ENCODE results near the gene RAB4A.
"Not testable (repeated sequence)": the region's sequence is repeated elsewhere in the genome, so short reads cannot be mapped to it uniquely, and the experiment has no call there.

Gene RAB4A

DNA sequence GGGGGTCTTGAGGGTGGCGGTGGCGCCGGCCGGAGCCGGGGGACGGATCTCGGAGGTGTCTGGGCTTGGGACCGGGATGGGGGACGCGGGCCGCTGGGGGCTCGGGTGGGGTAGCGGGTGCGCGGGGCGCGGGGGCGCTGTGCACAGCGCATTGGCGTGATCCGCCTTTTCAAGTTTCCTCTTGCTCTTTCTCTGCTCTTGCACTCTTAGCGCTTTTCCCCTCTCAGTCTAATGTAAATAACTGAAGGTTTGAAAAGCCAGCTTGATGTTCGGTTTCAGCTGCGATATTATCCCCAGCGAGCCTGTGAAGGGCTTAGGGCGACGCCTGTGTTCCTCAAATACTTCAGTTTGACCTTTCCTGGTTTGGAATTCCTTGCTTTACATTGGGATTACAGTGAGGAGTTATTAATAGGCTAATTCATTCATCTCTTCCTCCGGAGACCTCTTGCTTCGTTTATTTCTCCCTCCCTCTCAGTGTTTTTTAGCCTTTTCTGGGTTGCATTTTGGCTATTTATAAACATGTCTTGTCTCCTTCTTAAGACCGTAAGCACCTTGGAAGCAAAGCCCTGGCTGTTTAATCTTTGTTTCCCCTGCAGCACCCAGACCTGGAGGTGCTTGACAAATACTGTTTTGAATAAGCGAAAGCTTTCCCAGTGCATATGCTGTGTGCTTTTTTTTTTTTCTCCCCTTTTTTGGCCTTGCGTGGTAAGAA lies 693 bp downstream of the RAB4A start:
- peak; percentile 18 for DNase-seq (ENCODE audit: low read depth, low spot score)

DNA sequence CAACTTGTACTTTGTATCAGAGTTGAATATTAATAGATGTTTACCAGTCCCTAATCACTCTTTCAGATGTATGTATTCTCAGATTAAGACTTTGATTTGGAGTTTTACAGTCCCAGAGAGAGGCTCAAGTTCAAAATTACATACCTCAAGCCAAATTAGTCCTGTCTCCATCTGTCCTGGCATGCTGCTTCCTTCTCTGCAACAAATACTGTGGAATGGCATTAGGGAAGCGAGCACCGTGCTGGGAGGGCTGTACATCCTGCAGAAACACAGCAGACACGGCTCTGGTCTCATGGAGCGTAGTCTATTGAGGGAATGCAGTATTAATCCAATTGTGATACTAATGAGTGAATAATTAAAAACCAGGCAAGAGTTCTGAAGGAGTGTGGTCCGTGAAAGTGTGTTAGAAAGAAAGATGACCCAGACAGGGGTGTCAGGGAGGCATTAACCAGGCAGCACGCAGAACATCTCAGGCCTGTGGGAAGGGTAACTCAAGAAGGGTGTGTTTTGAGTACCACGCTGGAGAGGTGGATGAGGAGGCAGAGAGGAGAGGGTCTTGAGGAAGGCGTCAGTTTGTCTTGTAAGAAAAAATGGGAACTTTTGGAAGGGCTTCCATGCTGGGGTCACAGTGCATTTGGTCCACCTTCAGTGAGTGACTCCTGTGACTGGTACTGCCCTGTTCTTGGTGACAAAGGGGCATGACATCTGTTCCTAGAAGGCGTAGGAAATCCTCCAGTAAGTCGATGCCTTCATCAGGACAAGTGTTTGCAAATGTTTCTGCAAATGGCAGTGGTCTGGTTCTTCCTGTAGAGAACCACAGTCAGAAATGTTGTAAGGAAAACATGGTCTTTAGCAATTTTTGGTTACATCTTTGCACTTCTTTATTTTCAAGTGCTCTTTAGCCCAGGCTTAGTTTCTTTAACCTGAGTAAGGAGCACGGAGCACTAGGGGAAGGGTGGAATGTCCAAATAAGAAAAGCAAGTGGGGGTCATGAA lies 1.6 kb downstream of the RAB4A start:
- no peak for DNase-seq (ENCODE audit: low read depth, low spot score)

DNA sequence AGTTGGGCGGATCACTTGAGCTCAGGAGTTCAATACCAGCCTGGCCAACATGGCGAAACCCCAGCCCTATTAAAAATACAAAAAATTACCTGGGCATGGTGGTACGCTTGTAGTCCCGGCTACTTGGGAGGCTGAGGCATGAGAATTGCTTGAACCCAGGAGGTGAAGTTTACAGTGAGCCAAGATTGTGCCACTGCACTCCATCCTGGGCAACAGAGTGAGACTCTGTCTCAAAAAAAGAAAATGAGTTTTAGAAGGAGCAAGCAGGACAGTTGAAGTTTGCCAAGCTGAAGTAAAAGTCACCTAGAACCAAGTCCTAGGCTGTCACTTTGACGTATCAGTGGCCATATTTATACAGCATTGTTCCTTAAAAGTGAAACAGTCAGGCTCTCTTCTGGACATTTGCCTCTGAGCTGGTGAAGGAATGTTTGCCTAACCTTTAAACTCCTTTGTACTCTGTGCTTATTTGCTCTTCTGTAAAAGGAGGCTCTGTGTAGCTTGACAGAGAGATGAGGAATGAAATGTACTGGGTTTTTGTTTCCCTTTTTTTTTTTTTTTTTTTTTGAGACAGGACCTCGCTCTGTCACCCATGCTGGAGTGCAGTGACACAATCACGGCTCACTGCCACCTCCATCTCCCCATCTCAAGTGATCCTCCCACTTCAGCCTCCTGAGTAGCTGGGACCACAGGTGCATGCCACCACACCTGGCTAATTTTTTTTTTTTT lies 2.8 kb downstream of the RAB4A start:
- no peak for DNase-seq (ENCODE audit: low read depth, low spot score)

DNA sequence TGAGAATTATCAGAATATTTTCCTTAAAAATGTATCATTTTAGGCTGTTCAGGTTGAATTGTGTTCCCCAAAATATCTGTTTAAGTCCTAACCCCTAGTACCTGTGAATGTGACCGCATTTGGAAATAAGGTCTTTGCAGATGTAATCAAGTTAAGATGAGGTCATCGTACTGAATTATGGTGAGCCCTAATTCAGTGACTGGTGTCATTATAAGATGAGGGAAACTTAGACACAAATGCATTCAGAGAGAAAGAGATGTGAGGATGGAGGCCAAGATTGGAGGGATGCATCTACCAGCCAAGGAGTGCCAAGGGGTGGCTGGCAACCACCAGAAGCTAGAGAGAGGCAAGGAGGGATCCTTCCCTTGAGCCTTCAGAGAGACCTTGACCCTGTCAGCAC lies 4.1 kb downstream of the RAB4A start:
- no peak for DNase-seq (ENCODE audit: low read depth, low spot score)

DNA sequence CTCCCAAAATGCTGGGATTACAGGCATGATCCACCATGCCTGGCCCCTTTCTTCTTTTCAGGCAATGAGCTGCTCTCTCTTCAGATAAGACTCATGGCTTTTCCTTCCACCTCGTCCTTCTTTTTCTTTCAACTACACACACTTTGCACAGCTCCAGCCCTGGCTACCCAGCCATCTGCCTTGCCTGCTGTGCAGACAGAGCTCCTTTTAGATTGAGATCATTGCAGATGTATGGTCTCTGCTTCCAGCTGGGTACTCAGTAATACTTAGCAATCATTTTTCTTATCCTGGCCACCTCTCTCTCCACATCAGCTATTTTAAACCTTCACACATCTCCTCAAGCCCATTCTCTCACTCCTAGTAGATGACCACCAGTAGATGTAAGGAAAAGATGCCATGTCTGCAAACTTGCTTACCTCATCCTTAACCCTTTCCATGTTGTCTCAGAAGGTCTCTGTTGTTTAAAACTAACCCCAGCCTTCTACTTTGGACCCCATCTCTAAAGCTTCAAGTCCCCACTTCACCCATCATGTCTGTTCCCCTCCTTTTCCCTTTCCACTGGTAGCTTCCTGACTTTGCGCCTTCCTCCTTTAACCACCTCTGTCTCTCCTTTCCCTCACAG lies 7.3 kb downstream of the RAB4A start:
- no peak for DNase-seq (ENCODE audit: low read depth, low spot score)

DNA sequence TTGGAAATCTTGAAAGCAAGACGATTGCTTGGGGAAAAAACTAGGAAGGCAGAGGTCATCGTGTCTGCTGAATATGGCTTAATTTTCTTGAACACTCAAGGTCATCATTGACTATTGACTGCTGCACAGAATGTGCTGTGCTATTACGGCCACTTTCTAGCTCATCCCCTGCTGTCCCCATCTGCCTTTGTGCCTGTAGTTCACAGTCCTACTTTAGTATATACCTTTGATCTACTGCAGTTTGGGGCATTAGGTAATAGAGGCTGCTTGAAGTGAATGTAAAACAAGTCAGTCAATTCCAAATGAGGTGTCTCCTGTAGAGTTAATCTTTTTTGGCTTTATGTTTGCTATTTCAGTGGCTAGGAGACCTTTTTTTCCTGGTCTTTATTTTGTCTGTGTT lies 8.3 kb downstream of the RAB4A start:
- no peak for DNase-seq (ENCODE audit: low read depth, low spot score)

DNA sequence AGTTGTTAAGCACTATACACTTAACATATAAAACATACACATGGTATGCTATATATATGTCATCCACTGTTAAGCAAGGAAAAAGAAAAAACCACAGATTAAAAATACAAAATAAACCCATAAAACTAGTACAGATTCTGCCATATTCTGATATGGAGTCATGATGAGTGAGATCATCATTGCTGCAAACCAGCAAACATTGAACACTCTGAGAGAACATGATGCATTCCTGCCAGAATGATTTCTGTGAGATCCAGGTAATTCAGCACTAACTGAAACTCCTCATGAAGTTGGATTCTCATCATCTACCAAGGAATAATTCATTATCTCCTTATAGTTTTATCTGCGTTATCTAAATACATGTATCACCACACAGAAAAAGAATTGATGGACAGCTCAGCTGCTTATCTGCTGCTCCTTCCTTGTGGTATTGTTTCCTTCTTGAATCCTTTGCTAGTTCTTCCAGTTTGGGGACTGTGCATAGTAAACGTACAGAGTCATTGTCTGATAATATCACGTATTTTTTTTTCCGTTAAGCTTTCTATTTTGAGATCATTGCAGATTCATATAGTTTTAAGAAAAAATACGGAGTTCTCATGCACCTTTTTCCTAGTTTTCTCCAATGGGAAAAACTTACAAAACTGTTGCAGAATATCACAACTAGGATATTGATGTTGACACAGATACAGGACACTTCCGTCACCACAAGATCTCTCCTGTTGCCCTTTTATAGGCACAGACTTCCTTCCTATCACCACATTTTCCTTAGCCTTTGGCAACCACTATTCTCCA lies 9.3 kb downstream of the RAB4A start:
- no peak for DNase-seq (ENCODE audit: low read depth, low spot score)

- no peak for DNase-seq (ENCODE audit: low read depth, low spot score)
Measured at GRCh38 chr1:229280921-229281320, 10.0 kb downstream of the RAB4A start.

DNA sequence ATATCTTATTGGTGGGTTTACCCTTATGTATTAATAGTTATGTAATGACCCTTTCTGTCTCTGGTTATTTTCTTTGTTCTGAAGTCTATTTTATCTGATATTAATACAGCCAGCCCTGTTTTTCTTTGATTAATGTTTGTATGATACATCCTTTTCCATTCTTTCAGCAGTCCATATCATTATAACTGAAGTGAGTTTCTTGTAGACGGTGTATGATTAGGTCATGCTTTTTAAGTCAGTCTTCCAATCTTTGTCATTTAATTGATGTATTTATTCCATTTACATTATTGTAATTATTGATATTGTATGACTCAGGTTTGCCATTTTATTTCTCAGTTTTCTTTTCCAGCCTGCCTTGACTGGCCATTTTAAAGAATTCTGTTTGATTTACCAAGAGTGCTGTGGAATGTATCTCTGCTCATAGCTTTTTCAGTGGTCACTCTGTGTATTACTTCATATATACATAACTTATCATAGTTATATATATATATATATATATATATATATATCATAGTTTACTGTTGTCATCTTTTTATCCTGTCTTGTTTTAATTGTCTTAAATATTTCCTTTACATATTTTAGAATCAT lies 10.5 kb downstream of the RAB4A start:
- no peak for DNase-seq (ENCODE audit: low read depth, low spot score)

- DNase-seq (ENCODE audit: low read depth, low spot score), result no peak
Measured at GRCh38 chr1:229282295-229282823, 11.4 kb downstream of the RAB4A start.

- DNase-seq (ENCODE audit: low read depth, low spot score), result no peak
Measured at GRCh38 chr1:229283183-229283611, 12.3 kb downstream of the RAB4A start.

- DNase-seq (ENCODE audit: low read depth, low spot score), result no peak
Measured at GRCh38 chr1:229284887-229285286, 14.0 kb downstream of the RAB4A start.

DNA sequence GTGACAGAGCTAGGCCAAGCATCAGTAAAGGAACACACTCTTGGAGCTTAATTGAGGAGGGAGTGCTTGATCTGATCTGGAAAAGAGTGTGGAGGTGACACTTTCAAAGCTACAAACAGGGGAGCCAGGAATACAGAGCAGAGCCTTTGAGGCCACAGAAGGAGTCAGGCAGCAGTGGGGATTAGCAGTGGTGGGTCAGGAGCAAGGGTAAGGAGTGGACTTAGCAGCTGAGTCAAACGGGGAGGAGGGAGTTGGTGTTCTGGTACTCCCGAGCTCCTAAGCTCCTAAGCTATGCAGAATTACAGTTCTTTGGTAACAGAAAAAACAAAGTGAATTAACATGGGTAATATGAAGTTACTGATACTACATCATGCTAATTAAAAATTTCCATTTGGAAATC lies 14.5 kb downstream of the RAB4A start:
- DNase-seq (ENCODE audit: low read depth, low spot score), result no peak

GRCh38 chr1:229286099-229286766 lies 15.3 kb downstream of the RAB4A start:
- no peak for DNase-seq (ENCODE audit: low read depth, low spot score)

DNA sequence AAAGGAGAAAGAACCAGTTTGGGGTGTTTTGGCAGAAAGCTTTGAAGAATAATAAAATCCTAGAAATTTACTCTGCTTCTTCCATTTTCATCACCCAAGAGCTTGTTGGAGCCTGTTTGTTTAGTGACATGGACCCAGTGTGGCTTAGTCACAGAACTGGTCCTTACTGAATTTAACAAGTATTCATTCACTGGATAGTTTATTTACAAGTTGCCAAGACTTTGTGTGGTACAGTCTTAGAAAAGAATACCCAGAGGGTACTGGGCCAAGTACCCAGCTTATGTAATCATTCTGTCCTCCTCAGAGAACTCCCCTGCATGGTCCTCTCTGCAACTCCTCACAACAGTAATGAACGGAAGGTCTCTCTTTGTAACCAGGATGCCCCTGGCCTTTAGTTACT lies 16.4 kb downstream of the RAB4A start:
- no peak for DNase-seq (ENCODE audit: low read depth, low spot score)

- no peak for DNase-seq (ENCODE audit: low read depth, low spot score)
Measured at GRCh38 chr1:229288516-229288915, 17.6 kb downstream of the RAB4A start.

GRCh38 chr1:229291686-229292085 lies 20.8 kb downstream of the RAB4A start:
- not testable (repeated sequence) for DNase-seq (ENCODE audit: low read depth, low spot score)

- no peak for DNase-seq (ENCODE audit: low read depth, low spot score)
Measured at GRCh38 chr1:229293528-229294204, 22.8 kb downstream of the RAB4A start.

DNA sequence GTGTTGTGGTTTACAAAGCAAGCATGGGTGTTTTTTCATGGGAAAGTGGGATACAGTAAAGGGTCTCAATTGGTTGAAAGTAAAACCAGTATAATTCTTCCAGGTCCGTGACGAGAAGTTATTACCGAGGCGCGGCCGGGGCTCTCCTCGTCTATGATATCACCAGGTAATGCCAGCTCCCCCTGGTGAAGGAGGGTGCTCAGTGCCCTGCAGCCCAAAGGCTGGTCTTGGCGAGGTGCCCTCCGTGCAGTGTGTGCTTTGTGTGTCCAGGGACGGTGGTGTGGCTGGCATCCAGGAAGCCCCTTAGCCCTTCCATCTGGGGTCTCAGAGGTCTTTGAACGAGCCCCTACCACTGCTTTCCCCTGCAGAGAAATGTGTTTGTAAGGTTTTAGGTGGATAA lies 24.8 kb downstream of the RAB4A start:
- DNase-seq (ENCODE audit: low read depth, low spot score), result no peak
